Sigmoid colon (tissue), 7 donors: ENCODE measurements around the gene MYOD1. TPM values are rescaled to one million over a fixed set of nuclear protein-coding genes. Genes with fewer than 3 reads are reported as not detected.

ENCODE experiments used
- DNase-seq: peaks from one replicate; pipeline ENCODE4 v3.0.0-alpha.2; 2019
- H3K27ac ChIP-seq, 4 donors: fragments of 200-600 bp; sonication (generic); one replicate each; pipeline ENCODE4 v1.5.1; 2016 to 2019; ENCODE audit warnings: mild to moderate bottlenecking in 1 of 4
- H3K27me3 ChIP-seq, 3 donors: fragments of 200-600 bp; sonication (generic); one replicate each; pipeline ENCODE4 v1.5.1; 2019; ENCODE audit warnings: mild to moderate bottlenecking in 1 of 3
- H3K36me3 ChIP-seq, 4 donors: fragments of 200-600 bp; sonication (generic); one replicate each; pipeline ENCODE4 v1.5.1; 2016 to 2019
- H3K4me1 ChIP-seq, 4 donors: fragments of 200-600 bp; sonication (generic); one replicate each; pipeline ENCODE4 v1.5.1; 2017 to 2019
- H3K4me3 ChIP-seq, 4 donors: fragments of 200-600 bp; sonication (generic); one replicate each; pipeline ENCODE4 v1.5.1; 2017 to 2019; ENCODE audit warnings: mild to moderate bottlenecking in 2 of 4, moderate library complexity in 1 of 4
- H3K9me3 ChIP-seq, 4 donors: fragments of 200-600 bp in 3 of 4; sonication (generic) in 3 of 4; one replicate each; pipeline versions ENCODE4 v1.5.1 to v1.6.1; 2013 to 2019
- CTCF ChIP-seq, 4 experiments: fragments of 450-650 bp in 3 of 4; fragments of 200-600 bp in 1 of 4; IDR thresholded peaks; one replicate each; pipeline ENCODE4 v1.5.1; 2016 to 2019; ENCODE audit warnings: antibody characterized with exemption in 4 of 4, mild to moderate bottlenecking in 3 of 4, moderate library complexity in 2 of 4
- EP300 ChIP-seq, 4 donors: sonication (generic); formaldehyde crosslinking; IDR thresholded peaks; one replicate each; pipeline ENCODE4 v1.6.1; 2017; ENCODE audit warnings: antibody characterized with exemption in 4 of 4
- POLR2A ChIP-seq, 2 donors: fragments of 450-650 bp; IDR thresholded peaks; one replicate each; pipeline ENCODE4 v1.6.1; 2016; ENCODE audit warnings: antibody characterized with exemption in 2 of 2, mild to moderate bottlenecking in 2 of 2, moderate library complexity in 2 of 2
- POLR2AphosphoS5 ChIP-seq, 4 donors: sonication (generic); formaldehyde crosslinking; IDR thresholded peaks; one replicate each; pipeline ENCODE4 v1.6.1; 2017; ENCODE audit warnings: antibody characterized with exemption in 4 of 4
- WGBS, 2 donors: extraction: QIAGEN DNeasy Blood & Tissue Kit; methylation state at CpG; one replicate each; pipeline ENCODE4 v1.1.7; 2013; 5-methylcytosine and 5-hydroxymethylcytosine counted together
- intact Hi-C: fragments of 100-400 bp; cut with DNase I; formaldehyde crosslinking; loops from one replicate; pipeline ENCODE4 v1.15.1; 2023
- polyA plus RNA-seq, 3 donors: library from polyadenylated mRNA; stranded (reverse); fragments of 200-250 nt; gene quantifications; one replicate each; pipeline ENCODE4 v1.2.3, GENCODE V29; 2013
- total RNA-seq, 4 donors: library from RNA; depleted of rRNA; stranded (reverse); fragments of >200 nt; gene quantifications; one replicate each; pipeline ENCODE4 v1.1.0, GENCODE V29; 2016
- donor health status: healthy with polysubstance abuse.
- donor health status: Bipolar disorder and iron deficiency.
- donor health status: healthy.

Gene MYOD1
- total and polyA plus RNA-seq, 7 donors = not detected

GRCh38 chr11:17683377-17684161 is 35.8 kb upstream of the MYOD1 start:
- Histone ChIP-seq H3K27me3 (peaks cover 0 to 5% (median 0%) of the 10 kb centered on the region in 3 donors), H3K9me3 (no peaks in the 10 kb centered on the region), H3K27ac (no peak overlapping the region), H3K4me3 (no peak overlapping the region), H3K36me3 (no peaks in the 10 kb centered on the region), H3K4me1 (no peaks in the 10 kb centered on the region)
- no peak for TF ChIP-seq POLR2A (IDR thresholded peaks at IDR 0.05)
- TF ChIP-seq CTCF (IDR thresholded peaks at IDR 0.05) = no peak
- TF ChIP-seq POLR2AphosphoS5 (IDR thresholded peaks at IDR 0.05) = no peak
- TF ChIP-seq EP300 (IDR thresholded peaks at IDR 0.05) = no peak
- 59 to 73% methylated on average over 12 of the region's 12 CpGs for WGBS, 2 donors
- no peak for DNase-seq
- intact Hi-C loops = no loop called here

GRCh38 chr11:17684550-17684949 is 34.8 kb upstream of the MYOD1 start:
- Histone ChIP-seq H3K4me1 (no peaks in the 10 kb centered on the region), H3K27ac (no peak overlapping the region), H3K4me3 (no peak overlapping the region), H3K9me3 (no peaks in the 10 kb centered on the region), H3K36me3 (no peaks in the 10 kb centered on the region), H3K27me3 (peaks cover 0 to 5% (median 0%) of the 10 kb centered on the region in 3 donors)
- intact Hi-C loops = no loop called here
- DNase-seq = no peak
- TF ChIP-seq POLR2AphosphoS5 (IDR thresholded peaks at IDR 0.05) (no peak), CTCF (IDR thresholded peaks at IDR 0.05) (no peak), POLR2A (IDR thresholded peaks at IDR 0.05) (no peak), EP300 (IDR thresholded peaks at IDR 0.05) (no peak)
- WGBS, 2 donors = 75 to 85% methylated on average over 5 of the region's 5 CpGs

GRCh38 chr11:17686231-17686980 is 33.0 kb upstream of the MYOD1 start:
- TF ChIP-seq EP300 (IDR thresholded peaks at IDR 0.05) (no peak), CTCF (IDR thresholded peaks at IDR 0.05) (no peak), POLR2AphosphoS5 (IDR thresholded peaks at IDR 0.05) (no peak), POLR2A (IDR thresholded peaks at IDR 0.05) (no peak)
- peaks cover 0 to 5% (median 0%) of the 10 kb centered on the region in 3 donors for H3K27me3 ChIP-seq
- H3K9me3 ChIP-seq = no peaks in the 10 kb centered on the region
- H3K27ac ChIP-seq = no peak overlapping the region
- no peaks in the 10 kb centered on the region for H3K36me3 ChIP-seq
- 52 to 54% methylated on average over 8 of the region's 8 CpGs for WGBS, 2 donors
- intact Hi-C loops = no loop called here
- no peaks in the 10 kb centered on the region for H3K4me1 ChIP-seq
- DNase-seq = no peak
- H3K4me3 ChIP-seq = no peak overlapping the region

GRCh38 chr11:17687946-17688670 is 31.3 kb upstream of the MYOD1 start:
- Histone ChIP-seq H3K27me3 (peaks cover 0 to 13% (median 0%) of the 10 kb centered on the region in 3 donors), H3K9me3 (no peaks in the 10 kb centered on the region), H3K27ac (no peak overlapping the region), H3K4me3 (no peak overlapping the region), H3K36me3 (no peaks in the 10 kb centered on the region), H3K4me1 (no peaks in the 10 kb centered on the region)
- WGBS, 2 donors = 84 to 85% methylated on average over 18 of the region's 18 CpGs
- DNase-seq = no peak
- TF ChIP-seq CTCF (IDR thresholded peaks at IDR 0.05) = no peak
- TF ChIP-seq POLR2AphosphoS5 (IDR thresholded peaks at IDR 0.05) = no peak
- TF ChIP-seq EP300 (IDR thresholded peaks at IDR 0.05) = no peak
- TF ChIP-seq POLR2A (IDR thresholded peaks at IDR 0.05) = no peak
- intact Hi-C loops = no loop called here
